NCI-H774 (cell line): ENCODE measurements around the gene OR4X1.
"Not testable (repeated sequence)": the region's sequence is repeated elsewhere in the genome, so short reads cannot be mapped to it uniquely, and the experiment has no call there.

Experiments
- DNase-seq: peaks from one replicate; lab custom pipeline; 2025; lab: John Stamatoyannopoulos, UW

The OR4X1 gene, protein sequence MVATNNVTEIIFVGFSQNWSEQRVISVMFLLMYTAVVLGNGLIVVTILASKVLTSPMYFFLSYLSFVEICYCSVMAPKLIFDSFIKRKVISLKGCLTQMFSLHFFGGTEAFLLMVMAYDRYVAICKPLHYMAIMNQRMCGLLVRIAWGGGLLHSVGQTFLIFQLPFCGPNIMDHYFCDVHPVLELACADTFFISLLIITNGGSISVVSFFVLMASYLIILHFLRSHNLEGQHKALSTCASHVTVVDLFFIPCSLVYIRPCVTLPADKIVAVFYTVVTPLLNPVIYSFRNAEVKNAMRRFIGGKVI

GRCh38 chr11:48263423-48263911 lies at the start of gene OR4X1:
OR4X1 (plus strand) TSS chr11:48263861; CDS start chr11:48263861, 0 bp downstream.
- DNase-seq = no peak

DNA sequence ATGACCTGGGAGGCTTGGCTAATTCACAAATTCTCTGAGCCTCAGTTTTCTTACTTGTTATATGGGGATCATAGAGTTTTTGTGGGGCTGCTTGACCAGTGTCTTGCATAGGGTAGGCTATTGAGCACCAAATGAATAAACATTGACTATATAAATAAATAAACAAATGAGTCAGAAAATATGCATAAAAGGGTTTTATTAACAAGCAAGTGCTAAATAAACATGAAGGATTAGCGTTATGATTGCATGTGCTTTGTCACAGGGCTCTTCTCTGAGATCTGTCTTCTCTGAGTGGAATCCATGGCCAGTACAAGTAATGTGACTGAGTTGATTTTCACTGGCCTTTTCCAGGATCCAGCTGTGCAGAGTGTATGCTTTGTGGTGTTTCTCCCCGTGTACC lies 47.2 kb upstream of the OR4X1 start, which contains the start of gene OR4B1:
Gene OR4B1 (plus strand): TSS at position 301 of the 400 bp plus-strand sequence. CDS start 0 bp downstream, at position 301.
- no peak for DNase-seq

DNA sequence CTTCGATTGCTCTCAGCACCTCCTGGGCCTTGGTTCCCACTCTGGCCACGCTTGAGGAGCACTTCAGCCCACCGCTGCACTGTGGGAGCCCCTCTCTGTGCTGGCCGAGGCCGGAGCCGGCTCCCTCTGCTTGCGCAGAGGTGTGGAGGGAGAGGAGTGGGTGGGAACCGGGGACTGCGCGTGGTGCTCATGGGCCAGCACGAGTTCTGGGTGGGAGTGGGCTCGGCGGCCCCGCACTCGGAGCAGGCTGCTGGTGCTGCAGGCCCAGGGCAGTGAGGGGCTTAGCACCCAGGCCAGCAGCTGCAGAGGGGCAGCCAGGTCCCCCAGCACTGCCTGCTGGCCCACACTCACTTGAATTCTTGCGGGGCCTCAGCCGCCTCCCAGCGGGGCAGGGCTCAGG lies 34.9 kb upstream of the OR4X1 start:
- no peak for DNase-seq

DNA sequence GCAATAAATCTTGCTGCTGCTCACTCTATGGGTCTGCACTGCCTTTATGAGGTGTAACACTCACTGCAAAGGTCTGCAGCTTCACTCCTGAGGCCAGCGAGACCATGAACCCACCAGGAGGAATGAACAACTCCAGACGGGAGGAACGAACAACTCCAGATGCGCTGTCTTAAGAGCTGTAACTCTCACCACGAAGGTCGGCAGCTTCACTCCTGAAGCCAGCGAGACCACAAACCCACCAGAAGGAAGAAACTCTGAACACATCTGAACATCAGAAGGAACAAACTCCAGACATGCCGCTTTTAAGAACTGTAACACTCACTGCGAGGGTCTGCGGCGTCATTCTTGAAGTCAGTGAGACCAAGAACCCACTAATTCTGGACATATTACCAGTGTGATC lies 33.6 kb upstream of the OR4X1 start:
- DNase-seq = not testable (repeated sequence)

DNA sequence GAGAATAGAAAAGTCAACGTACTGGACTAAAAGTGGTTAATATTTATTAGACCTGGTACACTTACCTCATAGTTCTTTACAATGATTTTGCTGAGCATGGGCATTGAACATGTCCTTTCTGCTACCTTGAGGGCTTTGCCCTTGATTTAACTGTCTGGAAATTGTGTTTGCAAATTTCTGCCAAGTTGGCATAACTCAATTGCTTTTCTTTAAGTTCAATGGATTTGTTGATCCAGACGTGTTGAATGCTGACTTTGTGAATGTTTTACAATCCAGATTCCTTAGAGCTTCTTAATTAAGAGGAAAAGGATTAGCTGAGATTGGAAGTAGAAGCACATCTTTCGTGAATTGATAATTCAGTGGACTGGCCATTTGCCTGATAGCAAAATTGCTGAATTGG lies 25.9 kb upstream of the OR4X1 start:
- no peak for DNase-seq

DNA sequence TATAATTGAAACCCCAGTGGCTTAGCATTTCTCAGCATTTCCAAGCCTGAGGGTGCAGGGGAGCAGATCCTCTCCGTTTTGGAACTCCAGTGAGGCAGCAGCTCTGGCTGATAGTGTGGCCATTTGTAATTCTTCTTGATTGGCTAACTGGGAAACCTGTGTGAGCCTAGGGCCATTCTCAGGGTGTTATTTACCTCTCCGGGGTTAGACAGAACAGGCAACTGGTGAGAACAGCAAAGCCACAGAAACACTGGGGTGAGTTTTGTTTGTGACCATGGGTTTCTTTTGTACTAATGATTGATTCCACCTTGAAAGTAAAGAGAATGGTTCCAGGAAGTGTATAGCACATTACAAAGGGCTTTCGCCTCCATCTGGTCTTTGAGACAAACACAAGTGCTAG lies 21.2 kb upstream of the OR4X1 start:
- DNase-seq = no peak

- no peak for DNase-seq
These were observed 18.9 kb upstream of the OR4X1 start, which contains the start of gene OR4X2 for GRCh38 chr11:48244804-48245203. OR4X2 (plus strand) TSS chr11:48245104; CDS start chr11:48245104, 0 bp downstream.

DNA sequence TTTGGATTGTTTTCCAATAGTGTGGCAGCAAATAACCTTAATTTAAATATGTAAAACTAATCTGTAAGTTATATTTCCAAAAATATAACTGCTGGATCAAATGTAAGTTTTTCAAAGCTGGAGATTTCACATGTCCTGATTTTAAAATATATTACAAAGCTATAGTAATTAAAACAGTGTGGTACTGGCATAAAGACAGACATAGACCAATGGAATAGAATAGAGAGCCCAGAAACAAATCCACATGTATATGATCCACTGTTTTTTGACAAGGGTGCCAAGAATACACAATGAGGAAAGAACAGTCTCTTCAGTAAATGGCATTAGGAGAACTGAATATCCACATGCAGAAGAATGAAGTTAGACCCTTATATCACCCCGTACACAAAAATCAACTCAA lies 14.8 kb upstream of the OR4X1 start:
- DNase-seq = no peak

DNA sequence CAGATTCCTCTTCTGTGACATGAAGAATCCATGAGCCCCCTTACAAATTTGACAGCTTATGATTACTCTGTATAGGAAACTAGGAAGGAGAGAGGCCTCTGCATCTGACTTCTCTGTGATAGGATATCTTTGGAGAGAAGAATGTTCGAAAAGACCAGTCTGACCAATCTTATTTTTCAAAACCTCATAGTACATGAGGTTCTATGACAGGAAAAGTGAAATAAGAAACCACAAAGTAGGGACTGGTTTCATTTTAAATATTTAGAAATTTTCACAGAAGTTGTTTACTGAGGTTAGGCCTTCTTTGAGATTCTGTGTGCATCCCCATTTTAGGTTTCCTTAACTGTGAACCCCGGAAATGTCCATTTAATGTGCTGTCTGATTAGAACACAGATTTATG lies 2.1 kb upstream of the OR4X1 start:
- DNase-seq = no peak

DNA sequence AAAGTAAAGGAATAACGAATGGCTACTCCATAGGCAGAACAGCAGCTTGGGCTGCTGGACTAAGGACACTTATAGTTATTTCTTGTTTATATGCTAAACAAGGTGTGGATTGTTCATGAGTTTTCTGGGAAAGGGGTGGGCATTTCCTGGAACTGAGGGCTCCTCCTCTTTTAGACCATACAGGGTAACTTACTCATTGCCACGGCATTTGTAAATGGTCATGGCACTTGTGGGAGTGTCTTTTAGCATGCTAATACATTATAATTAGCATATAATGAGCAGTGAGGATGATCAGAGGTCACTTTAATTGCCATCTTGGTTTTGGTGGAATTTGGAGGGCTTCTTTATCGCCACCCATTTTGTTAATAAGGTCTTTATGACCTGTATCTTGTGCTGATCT lies 7.0 kb downstream of the OR4X1 start:
- no peak for DNase-seq

DNA sequence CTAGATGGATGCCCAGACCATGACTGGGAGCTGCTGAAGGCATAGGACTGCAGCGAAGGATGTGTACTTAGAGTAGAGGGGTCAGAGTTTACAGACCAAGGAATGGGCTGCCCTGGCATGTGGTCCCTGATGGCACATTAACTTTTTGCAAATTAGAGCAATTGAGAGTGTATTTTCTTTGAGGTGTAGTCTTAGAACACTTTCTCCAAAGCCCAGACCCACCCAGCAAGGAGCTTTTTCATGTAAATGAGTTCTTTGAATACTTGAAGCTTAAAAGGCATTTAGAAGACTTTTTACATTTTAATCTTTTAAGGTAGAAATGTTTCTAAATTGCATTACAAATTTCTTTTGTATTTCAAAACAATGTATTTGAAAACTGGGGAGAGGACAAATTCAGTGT lies 8.9 kb downstream of the OR4X1 start:
- no peak for DNase-seq

DNA sequence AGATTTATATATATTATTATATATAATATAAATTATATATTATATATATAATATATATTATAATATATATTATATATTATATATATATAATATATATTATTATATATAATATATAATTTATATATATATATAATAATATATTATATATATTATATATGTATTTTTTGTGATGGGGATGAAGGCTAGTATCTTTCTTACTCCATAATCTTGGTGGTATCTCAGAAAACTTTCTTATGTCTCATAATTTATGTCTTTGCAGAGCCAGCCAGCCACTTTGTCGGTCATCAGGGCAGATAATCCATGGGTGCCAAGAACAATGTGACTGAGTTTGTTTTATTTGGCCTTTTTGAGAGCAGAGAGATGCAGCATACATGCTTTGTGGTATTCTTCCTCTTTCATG lies 42.3 kb downstream of the OR4X1 start, which contains the start of gene OR4S1:
Gene OR4S1 (plus strand): TSS at position 301 of the 400 bp plus-strand sequence. CDS start 0 bp downstream, at position 301.
- DNase-seq = no peak

DNA sequence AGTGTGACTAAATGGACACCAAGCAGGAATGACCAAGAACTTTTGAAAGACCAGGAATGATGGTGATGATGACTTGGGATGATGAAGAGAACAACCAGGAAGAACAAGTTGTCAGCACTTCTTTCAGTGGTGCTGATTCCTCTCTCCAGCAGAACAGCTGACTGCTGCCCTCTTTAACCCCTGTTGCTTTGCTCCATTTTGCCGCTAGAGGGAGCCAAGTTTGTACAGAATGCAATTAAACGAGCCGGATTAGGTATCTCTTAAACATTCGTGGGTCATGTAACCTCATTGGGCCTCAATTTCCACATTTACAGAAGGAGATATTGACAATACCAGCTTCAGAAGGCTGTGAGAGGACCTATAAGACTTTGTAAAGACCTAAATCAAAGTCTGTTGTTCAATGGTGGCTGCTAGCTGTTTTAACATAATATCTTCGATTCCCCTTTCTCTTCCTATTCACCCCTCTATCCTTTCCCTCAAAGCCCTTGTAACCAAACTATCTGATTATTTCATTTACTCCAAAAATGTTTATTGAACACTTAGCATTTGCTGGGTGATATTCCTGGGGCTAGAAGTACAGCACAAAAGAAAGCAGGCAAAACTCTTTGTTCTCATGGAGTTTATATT lies 44.2 kb downstream of the OR4X1 start:
- DNase-seq = peak; percentile 54

DNA sequence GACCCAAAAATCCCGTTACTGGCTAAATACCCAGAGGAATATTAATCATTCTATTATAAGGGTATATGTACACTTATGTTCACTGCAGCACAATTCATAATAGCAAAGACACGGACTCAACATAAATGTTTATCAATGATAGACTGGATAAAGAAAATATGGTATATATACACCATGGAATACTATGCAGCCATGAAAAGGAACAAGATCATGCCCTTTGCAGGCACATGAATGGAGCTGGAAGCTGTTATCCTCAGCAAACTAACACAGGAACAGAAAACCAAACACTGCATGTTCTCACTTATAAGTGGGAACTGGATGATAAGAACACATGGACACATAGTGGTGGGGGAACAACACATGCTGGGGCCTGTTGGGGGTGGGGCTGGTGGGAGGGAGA lies 49.9 kb downstream of the OR4X1 start:
- DNase-seq = not testable (repeated sequence)
